Stimulated activated CD4-positive, alpha-beta T cell treated with anti-CD3 and anti-CD28 coated beads, TNF-alpha, amount 100 ng/mL, for 48 hours (primary cell): ENCODE data around the gene NPTX1.
A peak's percentile ranks its signal among the peaks of the same experiment; 100 is the strongest.

Source experiments
- DNase-seq, 3 donors: peaks; one replicate each; pipeline ENCODE4 v3.0.0-alpha.2; 2020; ENCODE audit warnings: low read depth in 3 of 3

NPTX1 gene

DNA sequence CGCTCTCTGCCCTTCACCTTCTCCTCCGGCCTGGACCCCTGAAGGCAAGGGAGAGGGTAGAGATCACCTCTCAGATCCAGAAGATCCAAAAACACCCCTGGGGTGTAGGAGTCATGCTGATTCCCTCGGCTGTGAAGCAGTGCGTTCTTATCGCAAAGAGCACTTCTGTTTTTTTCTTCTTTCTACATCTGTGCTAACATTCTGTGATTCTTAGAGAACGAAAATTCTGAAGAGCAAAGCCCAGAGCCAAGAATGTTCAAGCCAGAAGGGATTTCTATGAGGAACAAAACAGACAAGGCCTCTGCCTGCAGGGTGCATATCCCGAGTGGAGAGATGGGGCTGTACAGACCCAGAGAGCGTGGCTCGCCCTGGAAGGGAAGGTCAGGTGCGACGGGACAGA lies 17.2 kb downstream of the NPTX1 start:
- no peak for DNase-seq

DNA sequence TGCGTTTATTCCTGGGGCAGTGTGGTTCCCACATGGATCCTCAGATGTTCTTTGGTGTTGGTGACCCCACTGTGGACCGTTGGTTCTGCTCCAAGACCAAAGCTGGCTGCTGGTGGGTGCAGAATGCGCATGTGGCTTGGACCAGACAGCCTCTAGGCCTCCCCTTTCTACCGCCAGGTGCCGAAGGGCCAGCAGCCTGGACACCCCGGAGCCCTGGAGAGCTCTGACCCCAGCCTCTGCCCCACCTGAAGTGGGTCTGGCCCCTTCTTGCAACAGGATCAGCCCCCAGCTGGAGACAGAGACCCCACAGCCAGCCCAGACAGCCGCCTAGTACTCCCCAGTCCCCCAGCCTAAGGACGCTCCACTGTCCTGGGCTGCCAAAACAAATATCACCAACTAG lies 18.4 kb downstream of the NPTX1 start:
- no peak for DNase-seq

GRCh38 chr17:80457236-80457856 lies 19.1 kb downstream of the NPTX1 start:
- DNase-seq = no peak

DNA sequence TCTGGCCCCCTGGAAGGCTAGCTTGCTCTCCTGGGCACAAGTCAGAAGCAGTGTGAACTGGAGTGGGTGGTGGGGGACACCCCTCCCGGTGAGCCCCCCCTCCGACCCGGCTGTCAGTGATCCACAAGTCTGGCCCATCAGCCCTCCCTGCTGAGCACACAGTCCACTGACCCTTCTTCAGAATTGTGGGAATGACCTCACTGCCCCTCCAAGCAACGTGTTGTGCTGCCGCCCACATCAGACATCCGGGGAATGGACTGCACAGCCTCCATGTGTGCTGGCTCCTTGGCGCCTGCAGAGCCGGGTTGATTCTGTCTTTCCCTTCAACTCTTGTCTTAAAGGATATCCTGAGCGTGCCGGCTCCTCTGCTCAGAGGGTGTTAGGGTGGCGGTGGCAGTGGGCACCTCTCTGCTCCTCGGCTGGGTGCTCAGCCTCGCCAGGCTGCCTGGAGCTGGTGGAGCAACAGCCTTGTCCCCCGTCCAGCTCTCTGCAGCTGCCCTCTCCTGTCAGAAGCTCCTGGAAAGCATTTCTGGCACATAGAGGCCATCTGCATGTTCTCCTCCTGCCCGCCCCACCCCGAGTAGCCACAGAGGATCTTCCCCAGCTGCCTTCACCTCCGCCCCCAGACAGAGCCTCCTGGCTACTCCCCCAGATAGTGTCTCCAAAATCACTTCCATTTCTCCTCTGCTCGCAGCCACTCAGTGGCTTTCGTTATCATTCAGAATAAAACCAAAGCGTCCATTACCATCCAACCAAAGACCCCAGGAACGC lies 19.8 kb downstream of the NPTX1 start:
- no peak for DNase-seq

- no peak for DNase-seq
Measured at GRCh38 chr17:80455784-80456183, 20.6 kb downstream of the NPTX1 start.

DNA sequence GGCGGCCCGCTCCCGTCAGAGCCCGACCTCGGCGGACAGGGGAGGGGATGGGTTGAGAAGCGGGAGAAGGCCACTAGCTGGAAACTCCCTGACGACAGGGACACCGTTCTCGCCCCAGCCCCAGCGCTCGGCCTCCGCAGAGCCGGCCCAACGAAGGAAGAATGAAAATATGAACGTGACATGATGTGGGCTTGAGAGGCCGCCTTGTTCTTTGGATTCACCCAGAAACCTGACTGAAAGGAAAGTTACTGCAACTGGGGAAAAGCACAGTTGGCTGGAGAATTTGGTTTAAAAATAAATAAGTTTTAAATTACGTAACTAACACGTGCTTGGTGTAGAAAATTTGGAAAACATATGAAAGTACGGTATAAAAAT lies 21.1 kb downstream of the NPTX1 start:
- no peak for DNase-seq

DNA sequence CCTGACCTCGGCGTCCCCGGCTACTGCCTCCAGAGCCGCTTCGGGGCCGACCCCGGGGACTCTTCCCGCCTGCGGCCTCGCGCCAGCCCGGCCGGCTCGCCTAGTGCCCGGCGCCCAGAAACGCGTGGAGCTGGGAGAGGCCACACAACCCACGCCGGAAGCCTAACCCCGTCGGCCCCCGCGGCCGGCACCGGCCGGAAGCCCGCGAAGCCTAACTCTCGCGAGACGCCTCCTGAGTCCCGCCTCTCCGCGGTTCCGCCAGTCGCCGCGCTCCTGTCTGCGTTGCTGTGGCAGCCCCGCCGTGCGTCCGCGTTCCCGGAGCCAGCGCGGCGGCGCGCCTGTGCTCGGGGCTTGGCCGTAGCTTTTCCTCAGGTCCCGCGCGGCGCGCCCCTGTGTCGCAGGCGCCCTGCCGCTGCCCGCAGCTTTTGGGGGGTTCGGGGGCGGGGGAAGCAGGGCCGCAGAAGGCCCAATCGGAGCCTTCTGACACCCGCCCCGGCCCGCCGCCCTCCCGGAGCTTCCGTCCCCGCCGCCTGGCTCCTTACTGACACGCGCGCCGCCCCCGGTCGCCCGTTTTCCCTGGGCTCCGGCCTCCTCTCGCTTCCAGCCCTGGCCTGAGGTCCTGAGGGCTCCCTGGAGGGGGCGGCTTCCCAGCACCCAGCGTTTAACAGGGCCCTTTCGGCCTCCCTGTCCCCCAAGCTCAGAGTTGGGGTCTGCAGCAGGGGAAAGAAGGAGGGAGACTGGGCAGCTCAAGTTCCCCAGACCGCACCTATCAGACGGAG lies 21.7 kb downstream of the NPTX1 start:
- peak; percentile 93 to 95 (median 94) for DNase-seq

DNA sequence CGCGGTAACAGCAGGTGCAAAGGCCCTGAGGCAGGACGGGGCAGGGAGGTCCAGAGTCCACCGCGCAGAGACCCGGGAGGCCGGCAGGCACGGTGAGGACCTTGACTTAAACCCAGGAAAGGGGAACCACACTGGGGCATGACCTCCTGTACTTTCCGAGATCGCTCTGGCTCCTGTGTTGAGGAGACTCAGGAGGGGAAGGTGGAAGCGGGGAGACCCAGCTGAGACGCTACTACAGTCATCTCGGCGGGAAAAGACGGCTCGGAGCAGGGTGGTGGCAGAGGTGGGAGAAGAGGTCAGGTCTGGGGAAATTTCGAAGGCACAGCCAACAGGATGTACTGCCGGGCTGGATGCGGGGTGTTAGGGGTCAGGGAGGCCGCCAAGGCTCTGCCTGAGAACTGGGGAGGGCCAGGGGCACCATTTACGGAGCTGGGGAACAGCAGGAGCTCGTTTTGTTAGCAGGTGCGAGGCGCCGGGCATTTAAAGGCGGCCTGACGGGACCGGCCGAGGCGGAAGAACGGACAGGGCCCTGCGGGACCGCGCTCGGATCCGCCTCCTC lies 22.3 kb downstream of the NPTX1 start:
- no peak for DNase-seq

- no peak for DNase-seq
Measured at GRCh38 chr17:80453126-80453997, 23.0 kb downstream of the NPTX1 start.

DNA sequence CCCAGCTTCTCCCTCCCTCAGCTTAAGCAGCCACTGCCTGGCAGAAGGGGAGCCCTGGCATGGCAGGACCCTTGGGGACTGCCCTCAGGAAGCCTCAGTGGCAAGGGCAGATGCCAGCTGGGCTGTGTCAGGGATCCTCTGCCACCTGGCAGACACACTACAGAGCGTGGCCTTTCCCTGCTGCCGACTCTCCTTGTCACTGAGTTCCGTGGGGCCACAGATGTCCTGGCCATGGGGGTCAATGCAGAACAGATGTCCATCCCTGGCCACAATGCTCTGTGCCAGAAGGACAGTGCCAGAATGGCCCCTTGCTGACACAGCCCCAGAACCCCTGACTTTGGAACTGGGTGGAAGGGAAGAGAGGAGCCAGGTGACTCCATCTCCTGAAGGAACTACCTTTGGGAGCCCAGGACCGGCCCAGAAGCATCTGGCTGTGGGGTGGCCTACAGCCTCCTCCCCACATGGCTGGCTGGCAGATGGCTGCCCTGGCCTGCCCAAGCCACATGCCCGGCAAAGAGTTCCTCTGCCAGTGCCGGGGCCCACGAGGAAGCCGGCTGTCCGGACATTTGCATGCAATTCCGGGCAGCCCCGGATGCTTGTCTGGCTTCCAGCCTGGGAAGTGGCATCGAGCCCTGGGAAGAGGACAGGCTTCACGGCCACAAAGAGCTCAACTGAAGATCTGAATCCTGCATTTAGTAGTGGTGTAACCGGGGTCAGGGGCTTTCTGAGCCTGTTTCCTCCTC lies 24.1 kb downstream of the NPTX1 start:
- no peak for DNase-seq

- DNase-seq = no peak
Measured at GRCh38 chr17:80451104-80451775, 25.2 kb downstream of the NPTX1 start.

DNA sequence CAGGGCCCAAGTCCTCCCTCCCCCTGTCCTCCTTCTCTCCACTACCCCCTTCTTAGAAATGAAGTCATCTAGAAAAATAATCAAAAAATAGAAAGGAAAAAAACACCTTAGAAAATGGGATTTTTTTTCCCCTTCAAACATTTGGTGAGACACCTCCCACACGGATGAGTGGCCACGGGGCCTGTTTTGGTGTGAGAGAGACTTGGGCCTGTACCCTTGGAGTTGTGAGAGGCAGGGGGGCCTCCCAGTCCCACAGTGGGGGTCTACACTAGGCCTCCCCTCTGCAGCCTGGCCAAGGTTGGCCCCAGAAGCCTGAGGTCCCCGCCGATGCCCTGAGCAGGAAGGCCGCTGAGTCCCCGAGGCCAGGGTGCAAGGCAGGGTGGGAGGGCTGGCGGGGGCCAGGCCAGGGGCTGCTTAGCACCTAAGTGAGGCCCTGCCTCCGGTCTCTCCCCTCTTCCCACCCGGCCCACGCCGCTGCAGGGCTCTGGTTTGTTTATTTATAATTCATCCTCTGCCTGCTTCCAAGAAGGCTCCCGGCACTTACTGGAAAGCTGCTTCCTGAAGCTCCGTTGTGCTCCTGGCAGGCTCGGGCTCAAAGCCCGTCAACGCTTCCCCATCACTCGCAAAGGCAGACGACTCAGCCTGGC lies 26.4 kb downstream of the NPTX1 start:
- DNase-seq = no peak

DNA sequence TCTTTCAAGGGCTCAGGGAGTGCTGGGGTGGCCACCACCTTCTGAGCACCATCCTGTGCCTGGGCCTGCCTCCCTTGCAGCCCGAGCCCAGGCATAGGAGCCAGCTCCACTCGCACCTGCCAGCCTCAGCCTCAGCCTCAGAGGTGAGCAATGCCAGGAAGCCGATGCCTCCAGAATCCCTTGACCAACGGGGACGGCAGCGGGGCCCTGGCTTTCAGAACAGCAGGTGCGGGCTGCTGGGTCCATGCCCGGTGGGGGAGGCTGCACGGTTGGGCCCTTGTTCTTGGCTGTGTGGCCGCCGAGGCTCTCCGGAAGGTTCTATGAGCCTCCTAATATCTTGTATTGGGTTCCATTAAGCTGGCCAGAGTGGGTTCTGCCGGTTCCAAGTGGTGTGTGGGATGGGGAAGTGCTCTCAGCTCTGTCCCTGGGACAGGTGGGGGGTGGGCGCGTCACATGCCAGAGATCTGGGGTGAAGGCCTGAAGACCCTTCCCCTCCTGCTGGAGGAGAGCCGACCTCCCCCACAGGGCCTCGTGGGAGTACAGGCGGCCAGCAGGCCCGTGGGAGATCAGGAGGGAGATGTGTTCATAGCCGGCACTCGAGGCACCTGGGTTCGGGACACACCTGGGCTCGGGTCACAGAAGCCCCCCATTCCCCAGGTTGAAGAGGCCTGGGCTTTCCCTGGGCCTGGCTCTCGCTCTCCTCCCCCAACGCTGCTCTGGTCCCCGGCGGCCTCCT lies 27.0 kb downstream of the NPTX1 start:
- DNase-seq = no peak

DNA sequence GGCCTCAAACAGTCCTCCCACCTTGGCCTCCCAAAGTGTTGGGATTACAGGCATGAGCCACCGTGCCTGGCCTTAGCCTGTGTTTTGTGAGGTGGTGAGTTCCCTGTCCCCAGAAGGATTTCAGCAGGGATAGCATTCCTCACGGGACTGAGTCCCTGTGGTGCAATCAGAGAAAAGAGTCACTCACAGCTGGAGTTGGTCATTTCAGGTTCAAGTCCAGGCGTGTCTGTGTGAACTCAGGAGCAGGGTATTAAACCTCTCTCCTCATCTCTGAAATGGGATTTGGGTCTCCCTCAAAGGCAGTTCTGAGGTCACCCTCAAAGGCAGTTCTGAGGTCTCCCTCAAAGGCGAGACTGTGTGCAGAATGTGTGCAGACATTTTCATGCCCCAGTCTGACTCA lies 28.6 kb downstream of the NPTX1 start:
- DNase-seq = no peak

DNA sequence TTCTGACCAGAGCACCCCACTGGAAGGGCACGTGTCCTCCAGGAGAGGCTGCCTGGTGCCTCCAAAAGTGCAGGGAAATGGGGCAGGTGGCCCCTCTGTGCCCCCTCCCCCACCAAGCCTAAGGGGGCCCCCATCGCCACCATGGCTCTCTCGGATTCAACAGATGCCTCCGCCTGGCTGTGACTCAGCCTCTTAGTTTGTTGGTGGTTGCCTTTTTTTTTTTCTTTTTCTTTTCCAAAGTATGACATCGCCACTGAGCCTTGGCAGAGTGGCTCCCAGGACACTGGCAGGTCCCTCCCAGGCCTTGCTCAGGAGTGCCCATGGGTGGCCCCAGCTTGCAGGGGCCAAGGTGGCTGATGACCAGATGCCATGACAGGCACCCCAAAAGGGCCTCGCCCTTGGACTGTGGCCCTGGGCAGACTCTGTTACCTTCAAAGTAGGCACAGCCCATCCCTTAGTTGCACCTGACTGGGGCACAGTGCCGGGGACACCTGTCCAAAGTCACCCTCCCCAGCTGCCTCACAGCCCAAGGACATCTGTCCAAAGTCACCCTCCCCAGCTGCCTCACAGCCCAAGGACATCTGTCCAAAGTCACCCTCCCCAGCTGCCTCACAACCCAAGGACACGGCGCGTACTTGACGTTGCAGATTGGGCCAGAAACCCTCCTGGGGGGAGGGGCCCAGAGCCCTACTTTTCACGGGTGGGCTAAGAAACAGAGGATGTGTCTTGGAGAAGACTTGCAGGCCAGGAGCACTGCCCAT lies 29.6 kb downstream of the NPTX1 start:
- no peak for DNase-seq

DNA sequence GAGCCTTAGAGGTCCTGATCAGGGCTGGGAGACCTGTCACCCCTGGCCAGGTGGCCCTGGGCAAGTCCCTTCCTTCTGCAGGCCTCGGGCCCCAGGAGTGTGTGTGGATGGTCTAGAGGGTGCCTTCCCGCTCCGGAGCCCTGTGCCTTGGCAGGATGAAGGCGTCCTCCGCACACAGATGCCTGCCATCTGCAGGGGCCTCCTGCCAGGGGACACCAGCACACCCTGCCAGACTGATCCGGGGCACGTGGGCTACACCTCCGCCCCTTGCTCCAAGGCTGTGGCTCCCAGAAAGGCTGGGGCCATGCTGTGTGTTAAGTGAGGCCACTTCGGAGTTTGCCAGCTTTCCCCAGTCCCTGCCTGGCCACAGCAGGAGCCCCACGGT lies 30.7 kb downstream of the NPTX1 start:
- DNase-seq = no peak

GRCh38 chr17:80445007-80445725 lies 31.2 kb downstream of the NPTX1 start:
- DNase-seq = no peak

DNA sequence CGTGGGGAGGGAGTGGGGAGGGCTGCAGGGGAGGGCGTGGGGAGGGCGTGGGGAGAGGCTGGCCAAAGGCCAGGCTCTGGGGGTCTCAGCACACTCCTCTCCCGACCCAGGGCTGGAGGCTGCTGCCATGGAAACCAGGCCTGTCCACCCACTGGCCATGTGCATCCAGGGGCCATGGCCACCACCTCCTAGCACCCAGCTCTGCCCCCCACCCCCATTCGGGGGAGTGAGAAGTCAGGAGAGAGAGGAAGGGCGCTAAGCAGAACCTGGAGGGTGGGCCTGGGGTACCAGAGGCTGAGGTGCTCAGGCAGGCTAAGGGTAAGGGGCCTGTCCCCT lies 31.8 kb downstream of the NPTX1 start:
- DNase-seq = no peak
